Skin epidermis (tissue), 12 donors: Measurements from ENCODE around the gene GRM7.

Source experiments
- H3K27ac ChIP-seq, 21 experiments: fragments of 200-600 bp; sonication (generic) in 11 of 21; one replicate each; pipeline ENCODE4 v1.5.0; 2020; ENCODE audit warnings: mild to moderate bottlenecking in 3 of 21, inconsistent platforms in 2 of 21, moderate library complexity in 2 of 21
- H3K4me3 ChIP-seq, 7 experiments: fragments of 200-600 bp; sonication (generic) in 2 of 7; one replicate each; pipeline ENCODE4 v1.5.0; 2020; ENCODE audit warnings: inconsistent platforms in 2 of 7, mild to moderate bottlenecking in 2 of 7, moderate library complexity in 1 of 7

The GRM7 gene

DNA sequence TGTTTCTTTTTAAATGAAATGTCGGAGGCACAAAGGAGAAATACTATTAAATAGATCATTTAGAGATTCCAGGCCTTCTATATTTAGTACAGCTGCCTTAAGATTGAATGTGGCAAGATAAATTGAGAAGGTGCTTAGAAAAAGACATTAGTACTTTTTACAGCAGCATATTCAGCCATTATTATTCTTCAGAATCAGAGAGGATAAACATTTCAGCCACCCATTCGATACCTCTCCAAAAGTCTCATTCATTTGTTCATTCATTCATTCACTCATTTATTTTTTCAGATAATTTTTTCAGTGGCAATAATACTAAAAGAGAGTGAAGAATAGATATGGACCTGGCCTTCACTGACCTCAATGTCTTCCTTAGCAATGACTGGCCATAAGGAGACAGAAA is 347.0 kb downstream of the GRM7 start:
- H3K27ac ChIP-seq, result no peak overlapping the region
- H3K4me3 ChIP-seq, result no peak overlapping the region

DNA sequence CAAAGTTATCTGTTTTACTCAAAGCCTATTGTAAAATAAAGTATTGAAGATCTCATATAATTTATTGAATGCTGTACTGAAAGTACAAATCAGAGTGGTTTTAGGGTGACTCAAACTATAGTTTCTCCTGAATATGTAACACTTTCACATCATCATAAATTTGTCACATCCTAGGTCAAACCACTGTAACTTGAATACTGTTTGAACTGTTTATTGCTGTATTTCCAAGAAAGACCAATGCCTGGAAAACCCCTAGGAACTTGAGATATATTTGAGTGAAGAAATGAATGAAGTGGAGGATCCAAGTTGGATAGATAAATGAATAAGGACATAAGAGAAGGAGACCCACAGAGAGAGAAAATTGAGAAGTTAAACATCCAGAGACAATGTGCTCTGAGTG is 348.2 kb downstream of the GRM7 start:
- Histone ChIP-seq H3K27ac (no peak overlapping the region), H3K4me3 (no peak overlapping the region)

DNA sequence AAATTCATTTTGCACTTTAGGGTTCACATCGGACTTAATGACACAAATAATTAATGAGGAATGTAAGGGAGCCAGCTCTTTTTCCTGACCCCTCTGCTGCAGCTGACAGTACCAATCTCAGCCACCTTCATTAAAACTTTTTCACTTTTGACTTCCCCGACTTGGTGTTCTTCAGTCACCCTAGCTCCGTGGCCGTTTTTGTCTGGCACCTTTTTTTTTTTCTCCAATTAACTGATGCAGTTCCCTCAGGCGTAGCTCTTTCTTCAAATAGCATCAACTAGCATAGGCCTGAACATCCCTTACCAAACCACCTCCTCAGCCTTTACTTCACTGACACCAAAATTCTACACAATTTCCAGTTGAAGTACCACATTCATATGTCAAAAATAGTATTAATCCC is 350.8 kb downstream of the GRM7 start:
- Histone ChIP-seq H3K4me3 (no peak overlapping the region), H3K27ac (no peak overlapping the region)

DNA sequence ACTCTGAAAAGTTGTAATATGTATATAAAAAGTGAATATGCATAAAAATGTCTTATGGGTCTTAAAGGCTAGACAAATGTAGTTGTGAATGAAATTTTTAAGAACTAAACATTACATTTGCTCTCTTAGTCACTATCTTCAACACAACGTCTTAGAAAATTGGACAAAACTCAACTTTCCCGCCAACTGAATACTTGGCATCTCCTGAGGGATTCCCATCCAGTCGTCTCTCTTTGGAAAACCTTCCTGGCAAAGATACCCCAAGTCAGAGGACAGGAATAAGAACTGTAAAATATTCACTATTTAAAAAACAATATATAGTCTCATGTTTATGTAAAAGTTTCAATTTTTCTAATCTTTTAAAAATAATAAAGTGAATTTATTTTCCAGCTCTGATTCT is 354.8 kb downstream of the GRM7 start:
- H3K4me3 ChIP-seq, result no peak overlapping the region
- H3K27ac ChIP-seq, result no peak overlapping the region

DNA sequence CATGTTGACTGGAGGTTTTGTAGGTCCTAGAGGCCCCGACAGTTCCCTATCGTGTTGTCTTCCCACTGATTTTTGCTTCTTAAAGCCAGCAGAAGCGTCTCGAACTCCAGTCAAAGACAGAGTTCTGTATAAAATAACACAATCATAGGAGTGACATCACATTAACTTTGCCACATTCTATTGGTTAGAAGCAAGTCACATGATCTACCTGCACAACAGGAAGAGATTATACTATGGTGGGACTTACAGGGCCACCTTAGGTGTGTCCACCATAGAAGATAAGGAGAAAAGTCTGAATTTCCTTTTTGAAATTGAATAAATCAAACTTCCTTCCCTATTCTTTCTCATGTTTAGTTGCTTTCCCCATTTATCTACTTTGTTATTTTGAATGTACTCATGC is 365.5 kb downstream of the GRM7 start:
- no peak overlapping the region for H3K27ac ChIP-seq
- no peak overlapping the region for H3K4me3 ChIP-seq

DNA sequence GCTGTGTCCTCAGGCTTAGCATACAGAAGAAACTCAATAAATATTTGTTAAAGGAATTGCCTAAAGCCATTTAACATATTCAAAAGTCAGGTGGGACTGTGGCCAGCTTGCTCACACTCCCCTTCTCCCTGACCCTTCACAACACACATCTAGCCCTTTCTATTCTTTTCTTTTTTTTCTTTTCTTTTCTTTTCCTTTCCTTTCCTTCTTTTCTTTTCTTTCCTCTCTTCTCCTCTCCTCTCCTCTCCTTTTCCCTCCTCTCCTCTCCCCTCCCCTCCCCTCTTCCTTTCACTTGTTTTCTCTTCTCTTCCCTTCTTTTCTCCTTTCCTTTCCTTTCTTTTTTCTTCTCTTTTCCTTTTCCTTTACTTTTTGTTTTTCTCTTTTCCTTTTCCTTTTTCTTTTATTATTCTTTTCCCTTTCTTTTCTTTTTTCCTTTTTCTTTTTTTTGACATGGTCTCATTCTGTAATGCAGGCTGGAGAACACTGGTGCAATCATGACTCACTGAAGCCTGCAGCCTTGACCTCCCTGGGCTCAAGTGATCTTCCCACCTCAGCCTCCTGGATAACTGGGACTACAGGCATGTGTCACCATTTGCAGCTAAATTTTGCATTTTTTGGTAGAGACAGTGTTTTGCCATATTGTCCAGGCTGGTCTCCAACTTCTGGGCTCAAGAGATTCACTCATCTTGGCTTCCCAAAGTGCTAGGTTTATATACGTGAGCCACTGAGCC is 377.8 kb downstream of the GRM7 start:
- Histone ChIP-seq H3K27ac (no peak overlapping the region), H3K4me3 (no peak overlapping the region)

DNA sequence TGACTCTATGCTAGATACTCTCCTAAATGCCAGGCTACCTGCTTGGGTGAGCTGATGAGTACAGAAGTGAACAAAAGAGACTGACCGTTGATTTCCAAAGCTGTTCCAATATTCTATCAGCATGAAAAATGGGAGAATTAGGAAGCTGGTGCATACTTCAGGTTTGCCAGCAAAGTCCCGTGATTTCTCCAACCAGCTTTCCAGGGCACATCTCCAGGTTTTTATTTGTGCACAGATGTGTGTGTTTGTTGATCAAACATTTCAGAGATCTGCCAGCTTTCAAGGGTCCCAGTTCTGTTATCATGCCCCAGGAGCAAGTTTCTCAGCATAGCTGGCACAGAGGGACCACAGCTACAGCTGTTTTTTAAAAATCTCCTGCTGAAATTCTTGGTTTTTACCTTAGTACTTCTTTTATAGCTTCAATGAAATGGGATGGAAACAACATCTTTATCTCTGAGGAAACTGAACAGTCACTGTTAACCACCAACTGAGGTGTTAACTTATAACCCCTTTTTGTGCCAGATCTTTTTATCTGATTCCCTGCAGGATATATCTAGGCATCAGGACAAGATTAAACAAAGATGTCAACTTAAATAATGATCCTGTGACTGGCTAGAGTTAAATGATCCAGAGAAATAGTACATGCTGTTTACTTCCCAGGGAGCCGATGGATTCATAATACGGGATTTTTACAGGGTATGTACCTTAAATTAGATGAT is 380.8 kb downstream of the GRM7 start:
- Histone ChIP-seq H3K27ac (no peak overlapping the region), H3K4me3 (no peak overlapping the region)

DNA sequence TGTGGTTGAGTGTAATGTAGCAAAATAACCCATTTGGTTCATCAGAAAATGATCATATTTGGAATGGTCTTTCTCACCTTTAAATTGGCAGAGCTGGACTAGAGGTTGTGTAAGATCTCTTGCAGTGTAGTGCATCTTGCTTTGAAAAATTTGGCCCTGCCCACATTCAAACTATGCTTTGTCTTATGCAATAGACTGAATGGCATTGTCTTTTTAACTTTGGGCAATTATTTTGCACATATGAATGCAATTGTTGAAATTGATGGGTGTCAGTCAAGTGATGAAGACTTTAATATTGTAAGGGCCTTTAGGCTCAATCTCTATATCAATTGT is 381.4 kb downstream of the GRM7 start:
- Histone ChIP-seq H3K4me3 (no peak overlapping the region), H3K27ac (no peak overlapping the region)

DNA sequence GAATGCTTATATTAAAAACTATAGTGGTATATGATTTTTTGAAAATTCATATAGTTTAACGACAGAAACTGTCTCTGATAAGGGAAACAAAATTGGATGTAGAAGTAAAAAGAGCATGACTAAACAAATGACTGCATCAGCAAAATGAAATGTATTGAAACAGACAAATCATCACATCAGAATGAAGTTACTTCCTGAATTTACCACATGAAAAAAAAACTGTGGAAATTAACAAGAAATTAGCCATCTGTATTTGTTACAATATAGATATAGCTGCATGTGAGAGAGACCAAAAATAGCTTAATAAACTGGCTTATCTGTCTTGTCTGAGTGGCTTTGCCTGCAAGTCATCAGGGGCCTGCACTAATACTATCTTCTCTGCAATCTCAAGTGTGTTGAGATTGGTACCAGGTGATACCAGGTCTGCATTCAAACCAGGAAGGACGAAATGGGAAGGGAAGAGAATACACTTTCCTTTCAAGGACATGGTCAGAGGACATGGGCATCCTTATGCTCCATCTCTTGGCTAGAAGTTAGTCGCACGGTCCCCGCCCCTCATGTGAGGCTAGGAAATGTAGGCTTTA is 388.7 kb downstream of the GRM7 start:
- no peak overlapping the region for H3K27ac ChIP-seq
- no peak overlapping the region for H3K4me3 ChIP-seq

DNA sequence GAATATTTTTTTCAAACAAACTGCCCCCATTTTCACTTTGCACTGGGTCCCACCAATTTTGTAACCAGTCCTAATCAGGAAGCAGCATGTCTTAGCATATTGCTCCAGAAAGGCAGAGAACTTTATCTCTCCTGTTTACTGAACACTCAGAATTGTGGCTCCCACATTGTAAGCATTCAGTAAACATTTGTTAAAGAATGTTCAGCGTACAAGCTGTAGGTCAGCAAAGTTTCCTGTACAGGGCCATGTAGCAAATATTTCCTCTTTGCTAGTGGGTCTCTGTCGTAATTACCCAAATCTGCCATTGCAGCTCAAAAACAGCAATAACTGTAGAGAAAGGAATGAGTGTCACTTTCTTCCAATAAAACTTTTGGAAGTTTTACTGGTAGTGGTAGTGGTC is 393.3 kb downstream of the GRM7 start:
- no peak overlapping the region for H3K27ac ChIP-seq
- H3K4me3 ChIP-seq, result no peak overlapping the region

DNA sequence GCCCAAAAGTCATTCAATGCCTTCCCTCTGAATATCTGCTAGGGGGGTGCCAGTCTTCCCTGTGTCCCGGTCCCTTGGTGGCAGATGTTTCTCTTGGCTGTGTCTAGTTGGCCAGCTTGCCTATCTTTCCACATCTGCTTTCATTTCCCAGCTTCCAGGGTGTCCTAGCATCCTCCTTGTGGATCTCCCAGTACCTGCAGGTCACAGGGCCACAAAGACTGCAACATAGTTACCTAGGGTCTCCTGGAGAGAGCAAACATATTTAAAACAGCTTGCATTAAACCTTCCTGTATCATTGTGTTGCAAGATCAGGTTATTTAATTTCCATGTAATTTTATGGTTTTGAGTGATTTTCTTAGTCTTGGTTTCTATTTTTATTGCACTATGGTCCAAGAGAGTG is 400.1 kb downstream of the GRM7 start:
- H3K27ac ChIP-seq, result no peak overlapping the region

DNA sequence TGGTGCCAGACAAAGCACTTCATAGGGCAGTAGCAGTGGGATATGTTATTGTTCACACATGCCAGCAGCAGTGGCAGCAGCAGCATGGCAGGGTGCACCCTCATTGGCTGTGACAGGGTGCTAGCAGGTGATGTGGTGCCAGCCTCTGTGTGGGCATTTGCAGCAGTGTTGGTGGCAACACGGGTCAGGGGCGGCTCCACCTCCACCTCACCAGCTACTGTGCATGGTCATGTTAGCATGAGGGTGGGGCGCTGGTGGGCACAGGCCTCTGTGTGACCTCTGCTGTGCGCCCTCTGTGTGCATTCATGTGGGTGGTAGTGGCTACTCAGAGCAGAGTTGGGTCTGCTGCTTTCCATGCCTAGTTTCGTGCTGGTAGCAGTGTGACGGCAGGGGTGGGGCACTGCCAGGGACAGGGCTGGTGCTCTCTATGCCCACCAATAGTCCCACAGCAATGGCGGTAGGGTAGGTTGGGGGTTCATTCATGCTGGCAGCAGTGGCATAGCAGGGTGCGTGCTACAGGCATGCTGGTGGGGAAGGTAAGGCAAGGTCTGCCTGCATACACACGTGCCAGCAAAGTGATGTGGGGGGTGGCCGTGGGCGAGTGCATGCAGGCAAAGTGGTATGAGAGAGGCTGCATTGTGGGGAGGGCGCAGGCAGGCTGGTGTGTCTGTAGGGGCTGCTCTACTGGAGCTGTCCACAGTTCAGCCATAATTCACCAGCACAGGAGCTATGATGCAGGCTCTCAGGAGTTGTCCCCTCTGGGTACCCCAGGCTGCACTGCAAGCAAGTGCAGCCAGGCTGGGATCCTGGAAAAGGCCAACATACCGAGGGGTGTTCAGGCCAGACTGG is 402.7 kb downstream of the GRM7 start:
- H3K27ac ChIP-seq, result no peak overlapping the region
- no peak overlapping the region for H3K4me3 ChIP-seq

More for the DNA sequence above, 400.1 kb downstream of the GRM7 start:
- no peak overlapping the region for H3K4me3 ChIP-seq

DNA sequence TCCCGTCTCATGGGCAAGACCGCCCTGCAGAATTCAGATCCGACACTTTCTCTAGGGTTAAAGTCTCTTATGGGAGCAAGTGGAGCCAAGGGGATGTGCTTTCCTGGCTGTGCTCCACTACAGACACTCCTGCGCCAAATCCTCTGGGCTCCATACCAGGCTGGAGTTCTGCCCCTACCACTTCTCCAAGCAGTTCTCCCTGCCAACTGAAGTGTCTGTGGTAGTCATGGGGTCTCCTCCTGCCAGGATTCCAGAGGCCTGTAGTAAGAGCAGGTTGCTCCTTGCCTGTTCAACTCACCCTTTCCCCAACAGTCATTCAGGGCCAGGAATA is 403.2 kb downstream of the GRM7 start:
- H3K4me3 ChIP-seq, result no peak overlapping the region
- H3K27ac ChIP-seq, result no peak overlapping the region

DNA sequence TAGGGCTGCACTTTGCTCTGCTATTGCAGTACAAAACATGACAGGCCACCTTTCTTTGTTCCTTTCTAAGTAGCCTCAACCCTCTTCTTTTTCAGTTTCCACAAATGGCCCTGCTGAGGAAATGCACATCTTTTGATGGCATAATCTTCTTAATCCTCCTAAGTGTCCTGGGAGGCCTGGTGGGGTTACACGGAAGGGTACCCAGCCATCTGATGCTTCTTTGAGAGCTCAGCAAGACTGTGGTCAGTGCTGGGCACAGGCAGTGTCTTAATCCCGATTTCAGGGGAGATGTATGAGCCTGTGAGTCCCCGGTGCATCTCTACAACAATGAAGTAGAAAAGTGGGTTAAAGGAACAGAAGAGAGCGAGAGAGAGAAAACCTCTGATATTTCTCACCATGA is 404.8 kb downstream of the GRM7 start:
- no peak overlapping the region for H3K27ac ChIP-seq

DNA sequence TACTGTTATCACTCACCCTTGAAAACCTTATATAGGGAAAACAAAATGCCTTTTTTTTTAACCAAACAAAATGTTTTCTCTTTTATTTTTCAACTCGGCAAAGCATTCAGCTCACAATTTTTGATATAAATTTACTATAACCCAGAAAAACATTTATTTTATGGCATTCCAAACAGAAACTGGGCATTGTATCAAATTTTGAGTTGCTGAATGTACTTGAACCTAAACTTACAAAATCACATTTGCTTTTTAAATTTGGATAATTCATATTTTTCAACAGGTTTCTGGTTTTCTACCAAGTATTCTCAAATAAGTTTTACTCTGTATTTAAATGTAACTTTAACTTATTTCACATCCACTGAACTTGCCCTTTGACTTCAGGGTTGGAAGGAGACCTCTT is 405.6 kb downstream of the GRM7 start:
- Histone ChIP-seq H3K4me3 (no peak overlapping the region), H3K27ac (no peak overlapping the region)

More for the DNA sequence above, 404.8 kb downstream of the GRM7 start:
- no peak overlapping the region for H3K4me3 ChIP-seq

DNA sequence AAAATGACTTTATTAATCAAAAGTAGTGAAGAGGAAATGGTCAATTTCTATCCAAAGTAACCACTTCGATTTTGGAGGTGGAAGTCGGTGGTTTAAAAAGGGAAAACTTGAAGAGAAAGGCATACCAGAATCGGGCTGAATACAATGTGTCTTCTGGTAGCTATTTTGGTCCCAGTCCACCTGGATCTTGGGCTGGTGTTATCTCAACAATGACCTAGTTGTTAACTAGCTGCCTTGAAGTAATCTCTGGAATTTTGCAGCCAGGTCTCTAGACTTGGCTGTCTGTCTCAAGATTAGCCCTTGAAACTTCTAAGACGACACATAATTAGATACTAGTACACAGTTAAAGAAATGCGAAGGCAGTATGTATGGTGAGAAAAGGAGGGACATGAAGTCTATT is 409.8 kb downstream of the GRM7 start:
- no peak overlapping the region for H3K4me3 ChIP-seq
- H3K27ac ChIP-seq, result no peak overlapping the region

DNA sequence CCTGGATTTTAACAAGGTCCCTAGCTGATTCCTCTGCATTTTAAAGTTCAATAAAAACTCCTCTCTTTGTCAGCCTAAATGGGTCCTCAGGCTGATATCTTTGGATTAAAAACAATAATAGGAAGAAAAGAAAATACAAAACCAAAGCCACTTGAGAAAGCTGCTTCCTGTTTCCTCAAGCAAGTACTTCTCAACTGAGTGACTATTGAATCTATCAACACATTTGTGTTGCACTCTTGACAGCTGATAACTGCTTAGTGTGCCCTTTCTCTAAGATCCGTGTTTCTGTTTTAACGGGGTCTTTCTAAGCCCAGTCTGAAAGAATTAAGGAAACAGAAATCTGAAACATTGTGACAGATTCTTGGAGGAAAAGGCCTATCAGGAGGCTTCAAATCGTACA is 410.7 kb downstream of the GRM7 start:
- Histone ChIP-seq H3K27ac (no peak overlapping the region), H3K4me3 (no peak overlapping the region)

DNA sequence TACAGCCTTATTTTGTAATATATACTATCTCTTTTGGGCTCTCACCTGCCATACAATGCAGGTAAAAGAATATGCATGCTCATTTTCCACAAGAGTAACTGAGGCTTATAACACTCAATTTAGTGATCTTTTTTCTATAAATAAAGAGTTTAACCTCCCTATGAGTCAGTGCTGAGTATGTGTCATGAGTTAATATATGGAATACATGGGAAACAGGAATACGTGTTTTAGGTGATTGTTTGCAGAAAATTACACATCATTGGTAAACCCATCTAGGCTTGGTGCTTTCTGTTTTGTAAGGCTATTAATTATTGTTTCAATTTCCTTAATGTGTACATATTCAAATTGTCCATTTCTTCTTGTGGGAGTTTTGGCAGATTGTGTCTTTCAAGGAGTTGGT is 411.3 kb downstream of the GRM7 start:
- Histone ChIP-seq H3K27ac (no peak overlapping the region), H3K4me3 (no peak overlapping the region)

DNA sequence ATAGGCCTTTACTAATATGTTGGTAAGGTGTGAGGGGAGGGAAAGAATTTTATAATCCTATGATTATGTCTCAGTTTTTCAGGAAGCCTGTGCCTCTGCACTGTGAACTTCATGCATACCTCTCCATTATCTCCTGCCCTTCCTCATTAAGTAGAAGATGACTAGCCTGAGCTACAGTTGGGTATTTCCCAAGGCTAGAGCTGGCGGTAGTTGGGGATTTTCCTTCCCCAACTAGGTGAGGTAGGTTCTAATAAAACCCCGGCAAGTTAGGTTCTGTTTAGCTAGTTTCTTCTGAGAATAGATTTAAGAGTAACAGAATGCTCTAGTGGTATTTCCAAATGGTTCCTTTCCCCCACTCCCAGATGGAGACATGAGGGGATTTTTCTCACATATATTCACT is 414.5 kb downstream of the GRM7 start:
- Histone ChIP-seq H3K27ac (no peak overlapping the region), H3K4me3 (no peak overlapping the region)

DNA sequence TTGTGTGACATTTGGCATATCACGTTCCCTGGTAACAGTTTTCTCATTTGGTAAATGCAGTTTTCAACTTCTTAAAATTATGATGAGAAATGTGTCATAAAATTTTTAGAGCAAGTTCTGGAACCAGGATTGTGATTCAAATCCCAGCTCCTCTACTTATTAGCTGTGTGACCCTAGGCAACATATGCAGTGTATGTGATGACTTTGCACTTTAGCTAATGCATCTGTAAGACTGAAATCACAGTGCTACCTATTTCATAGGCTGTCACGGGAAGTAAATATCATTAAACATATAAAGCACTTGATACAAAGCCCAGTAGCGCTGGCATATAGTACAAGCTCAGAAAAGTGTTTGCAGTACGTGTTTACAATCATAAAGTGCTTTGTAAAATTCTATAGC is 419.4 kb downstream of the GRM7 start:
- H3K27ac ChIP-seq, result no peak overlapping the region
- H3K4me3 ChIP-seq, result no peak overlapping the region

DNA sequence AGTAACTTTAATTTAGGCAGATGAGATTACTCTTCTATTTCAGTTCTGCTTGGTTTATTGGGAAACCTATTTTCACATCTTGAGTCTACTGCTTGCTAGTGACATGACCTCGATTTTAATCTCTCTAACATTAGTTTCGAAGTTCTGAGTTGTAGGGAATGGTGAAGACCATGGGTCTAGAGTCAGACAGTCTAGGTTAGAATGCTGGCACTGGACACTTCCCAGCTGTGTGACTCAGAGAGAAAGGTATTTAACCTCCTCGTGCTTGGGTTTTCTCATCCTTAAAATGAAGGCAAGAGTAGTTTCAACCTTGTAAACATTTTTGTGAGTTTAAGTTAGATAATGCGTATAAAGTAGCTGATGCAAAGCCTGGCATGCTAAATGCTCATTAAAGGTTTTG is 422.1 kb downstream of the GRM7 start:
- H3K4me3 ChIP-seq, result no peak overlapping the region
- no peak overlapping the region for H3K27ac ChIP-seq
